Pulmonary artery endothelial cell (primary cell): ENCODE results near the gene ATP8A2. TPM values are rescaled to one million over a fixed set of nuclear protein-coding genes. Genes with fewer than 3 reads are reported as not detected.

Experiments used
- DNase-seq: peaks from one replicate; pipeline ENCODE4 v3.0.0-alpha.2; 2011; ENCODE audit warnings: low read depth, low spot score
- total RNA-seq: library from RNA; depleted of rRNA; stranded (reverse); fragments of >200 nt; gene quantifications from 2 replicates; pipeline ENCODE4 v1.2.3, GENCODE V29; 2014

The ATP8A2 gene
- total RNA-seq, 1 donor from 2014 or later, result 0.07 TPM

GRCh38 chr13:25380741-25381324 is 9.1 kb downstream of the ATP8A2 start:
- DNase-seq, result no peak

GRCh38 chr13:25384758-25385410 is 13.1 kb downstream of the ATP8A2 start:
- DNase-seq, result no peak

- DNase-seq, result no peak
Measured at GRCh38 chr13:25391932-25392331, 20.2 kb downstream of the ATP8A2 start.

GRCh38 chr13:25394402-25395060 is 22.8 kb downstream of the ATP8A2 start:
- no peak for DNase-seq

GRCh38 chr13:25397763-25398162 is 26.0 kb downstream of the ATP8A2 start:
- no peak for DNase-seq

- DNase-seq, result no peak
Measured at GRCh38 chr13:25400925-25401324, 29.2 kb downstream of the ATP8A2 start.

GRCh38 chr13:25401958-25402357 is 30.2 kb downstream of the ATP8A2 start:
- DNase-seq, result no peak

- DNase-seq, result no peak
Measured at GRCh38 chr13:25406377-25406776, 34.6 kb downstream of the ATP8A2 start.

- DNase-seq, result no peak
Measured at GRCh38 chr13:25409938-25410337, 38.2 kb downstream of the ATP8A2 start.

- no peak for DNase-seq
Measured at GRCh38 chr13:25415241-25415640, 43.5 kb downstream of the ATP8A2 start.

GRCh38 chr13:25417535-25417934 is 45.8 kb downstream of the ATP8A2 start:
- DNase-seq, result no peak

GRCh38 chr13:25420161-25420560 is 48.4 kb downstream of the ATP8A2 start:
- DNase-seq, result no peak

GRCh38 chr13:25421612-25422011 is 49.8 kb downstream of the ATP8A2 start:
- no peak for DNase-seq

GRCh38 chr13:25422153-25422552 is 50.4 kb downstream of the ATP8A2 start:
- no peak for DNase-seq

GRCh38 chr13:25423831-25424230 is 52.1 kb downstream of the ATP8A2 start:
- no peak for DNase-seq

GRCh38 chr13:25429466-25429865 is 57.7 kb downstream of the ATP8A2 start:
- no peak for DNase-seq

GRCh38 chr13:25432691-25433090 is 60.9 kb downstream of the ATP8A2 start:
- no peak for DNase-seq

- no peak for DNase-seq
Measured at GRCh38 chr13:25440061-25440460, 68.3 kb downstream of the ATP8A2 start.

GRCh38 chr13:25446261-25446660 is 74.5 kb downstream of the ATP8A2 start:
- DNase-seq, result no peak

GRCh38 chr13:25447396-25447795 is 75.6 kb downstream of the ATP8A2 start:
- no peak for DNase-seq

GRCh38 chr13:25453850-25454365 is 82.1 kb downstream of the ATP8A2 start:
- DNase-seq, result no peak

- no peak for DNase-seq
Measured at GRCh38 chr13:25455146-25455545, 83.4 kb downstream of the ATP8A2 start.

GRCh38 chr13:25457566-25457965 is 85.8 kb downstream of the ATP8A2 start:
- no peak for DNase-seq
